Hematopoietic multipotent progenitor cell (in vitro differentiated cells): ENCODE results near the gene SMIM10. TPM values are rescaled to one million over a fixed set of nuclear protein-coding genes. Genes with fewer than 3 reads are reported as not detected.
"Not testable (repeated sequence)": the region's sequence is repeated elsewhere in the genome, so short reads cannot be mapped to it uniquely, and the experiment has no call there.

Experiments
- DNase-seq, 3 donors: peaks; one replicate each; pipeline ENCODE4 v3.0.0-alpha.2; 2011 to 2015; ENCODE audit warnings: low read depth in 2 of 3, low spot score in 2 of 3
- total RNA-seq: library from RNA; depleted of rRNA; stranded (reverse); fragments of >200 nt; gene quantifications from one replicate; pipeline ENCODE4 v1.2.3, GENCODE V29; 2012

Gene SMIM10
- total RNA-seq, 1 donor = 15.1 TPM

- DNase-seq = no peak
Observed at GRCh38 chrX:135009838-135010237, 19.0 kb downstream of the SMIM10 start.

GRCh38 chrX:135010921-135011320 lies 20.1 kb downstream of the SMIM10 start:
- no peak for DNase-seq

- no peak for DNase-seq
Observed at GRCh38 chrX:135015523-135016245, 24.9 kb downstream of the SMIM10 start.

GRCh38 chrX:135019890-135020289 lies 29.1 kb downstream of the SMIM10 start:
- DNase-seq = not testable (repeated sequence)

- not testable (repeated sequence) for DNase-seq
Observed at GRCh38 chrX:135023791-135024190, 33.0 kb downstream of the SMIM10 start.

GRCh38 chrX:135024526-135024925 lies 33.7 kb downstream of the SMIM10 start:
- DNase-seq = no peak

GRCh38 chrX:135030207-135030963 lies 39.6 kb downstream of the SMIM10 start:
- DNase-seq = not testable (repeated sequence)

GRCh38 chrX:135041149-135042123 lies 50.6 kb downstream of the SMIM10 start:
- DNase-seq = not testable (repeated sequence)

Other genes with a start within 250 kb of the SMIM10 start
- 9.2 TPM for gene PABIR2, start 193.8 kb upstream of the SMIM10 start, total RNA-seq
- gene MOSPD1, start 75.7 kb upstream of the SMIM10 start, total RNA-seq = 4.0 TPM
- gene RTL8B, start 31.6 kb downstream of the SMIM10 start, total RNA-seq = 3.8 TPM
- 20.2 TPM for gene RTL8C, start 41.4 kb downstream of the SMIM10 start, total RNA-seq
- 15.1 TPM for gene RTL8A, start 61.1 kb downstream of the SMIM10 start, total RNA-seq
- gene SMIM10L2B, start 107.7 kb downstream of the SMIM10 start, total RNA-seq = 0.81 TPM
- gene ETDB, start 129.5 kb downstream of the SMIM10 start, total RNA-seq = not detected
- not detected for gene CT55, start 180.4 kb downstream of the SMIM10 start, total RNA-seq